ENCODE measurements around the gene PEX10. TPM values are rescaled to one million over a fixed set of nuclear protein-coding genes. Genes with fewer than 3 reads are reported as not detected.

PEX10 gene
- total RNA-seq, 1 donor = 34.7 TPM

GRCh38 chr1:2402420-2402819 is 9.9 kb downstream of the PEX10 start:
- Histone ChIP-seq H4K20me1 (ENCODE audit: insufficient read depth, low read length) (peaks cover 32% of the 10 kb centered on the region), H3K4me2 (ENCODE audit: insufficient read depth, low read length) (no peak overlapping the region), H3K79me2 (ENCODE audit: insufficient read depth, low read length) (peaks cover 57% of the 10 kb centered on the region), H3K9me3 (ENCODE audit: low read depth, low read length) (no peaks in the 10 kb centered on the region), H3K36me3 (ENCODE audit: insufficient read depth, low read length) (peaks cover 78% of the 10 kb centered on the region), H2AFZ (ENCODE audit: low read length) (no peak overlapping the region), H3K4me3 (ENCODE audit: insufficient read depth, low read length) (no peak overlapping the region), H3K27ac (ENCODE audit: low read depth, low read length) (no peak overlapping the region), H3K27me3 (ENCODE audit: insufficient read depth, low read length) (no peaks in the 10 kb centered on the region), H3K4me1 (ENCODE audit: insufficient read depth, low read length) (peaks cover 7% of the 10 kb centered on the region)
- no peak for DNase-seq (ENCODE audit: insufficient read length, low spot score, missing footprints)
- TF ChIP-seq CTCF (IDR thresholded peaks at IDR 0.05; ENCODE audit: extremely low read depth, low read depth, low read length) = no peak

DNA sequence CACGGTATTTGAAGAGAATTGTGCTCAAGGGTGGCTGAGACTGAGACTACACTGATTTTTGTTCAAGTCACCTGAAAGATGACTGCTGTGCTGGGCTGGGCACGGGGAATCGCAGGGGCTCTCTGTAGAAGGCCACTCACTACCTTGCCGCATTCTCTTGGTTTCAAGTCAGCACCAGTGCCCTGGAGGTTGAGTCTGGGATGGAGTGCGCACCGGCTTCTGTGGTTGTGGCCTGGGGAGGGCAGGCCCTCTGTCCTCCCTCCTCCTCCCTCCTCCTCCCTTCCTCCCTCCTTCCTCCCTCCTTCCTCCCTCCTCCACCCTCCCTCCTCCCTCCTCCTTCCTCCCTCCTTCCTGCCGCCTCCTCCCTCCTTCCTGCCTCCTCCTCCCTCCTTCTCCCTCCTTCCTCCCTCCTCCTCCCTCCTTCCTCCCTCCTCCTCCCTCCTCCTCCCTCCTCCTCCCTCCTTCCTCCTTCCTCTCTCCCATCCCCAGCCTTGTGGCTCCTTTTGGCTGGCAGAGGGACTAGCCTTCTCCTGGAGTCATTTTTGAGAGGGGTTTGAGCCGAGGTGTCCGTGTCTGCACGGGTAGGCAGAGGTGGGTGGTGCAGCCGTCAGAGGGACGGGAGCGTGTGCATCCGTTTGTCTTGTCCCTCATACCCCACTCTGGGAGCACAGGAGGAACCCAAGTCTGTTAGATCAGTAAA is 11.3 kb downstream of the PEX10 start:
- no peak overlapping the region for H3K4me3 ChIP-seq (ENCODE audit: insufficient read depth, low read length)
- peaks cover 7% of the 10 kb centered on the region for H3K4me1 ChIP-seq (ENCODE audit: insufficient read depth, low read length)
- no peak for TF ChIP-seq CTCF (IDR thresholded peaks at IDR 0.05; ENCODE audit: extremely low read depth, low read depth, low read length)
- no peak overlapping the region for H3K27ac ChIP-seq (ENCODE audit: low read depth, low read length)
- H4K20me1 ChIP-seq (ENCODE audit: insufficient read depth, low read length) = peaks cover 41% of the 10 kb centered on the region
- peak; percentile 70 for DNase-seq (ENCODE audit: insufficient read length, low spot score, missing footprints)
- H3K36me3 ChIP-seq (ENCODE audit: insufficient read depth, low read length) = peaks cover 89% of the 10 kb centered on the region
- H3K27me3 ChIP-seq (ENCODE audit: insufficient read depth, low read length) = no peaks in the 10 kb centered on the region
- no peak overlapping the region for H3K4me2 ChIP-seq (ENCODE audit: insufficient read depth, low read length)
- H3K9me3 ChIP-seq (ENCODE audit: low read depth, low read length) = no peaks in the 10 kb centered on the region
- H2AFZ ChIP-seq (ENCODE audit: low read length) = no peak overlapping the region
- H3K79me2 ChIP-seq (ENCODE audit: insufficient read depth, low read length) = peaks cover 69% of the 10 kb centered on the region

DNA sequence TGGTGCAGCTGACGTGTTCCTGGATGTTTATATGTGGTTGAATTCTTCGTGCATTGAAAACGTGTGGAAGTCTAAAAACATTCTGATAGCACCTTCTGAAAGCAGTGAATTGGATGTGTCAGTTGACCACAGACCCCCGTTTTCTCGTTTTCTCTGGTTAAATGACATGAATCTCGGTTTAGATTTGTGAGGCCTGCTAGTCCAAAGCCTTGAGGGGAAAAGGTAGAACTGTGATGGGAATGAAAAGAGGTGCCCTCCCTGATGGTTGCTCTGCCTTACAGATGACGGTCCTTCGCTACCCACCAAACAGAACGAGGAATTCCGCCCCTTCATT is 11.8 kb downstream of the PEX10 start:
- TF ChIP-seq CTCF (IDR thresholded peaks at IDR 0.05; ENCODE audit: extremely low read depth, low read depth, low read length) = no peak
- peaks cover 42% of the 10 kb centered on the region for H4K20me1 ChIP-seq (ENCODE audit: insufficient read depth, low read length)
- peaks cover 5% of the 10 kb centered on the region for H3K4me1 ChIP-seq (ENCODE audit: insufficient read depth, low read length)
- no peak for DNase-seq (ENCODE audit: insufficient read length, low spot score, missing footprints)
- H3K79me2 ChIP-seq (ENCODE audit: insufficient read depth, low read length) = peaks cover 74% of the 10 kb centered on the region
- no peaks in the 10 kb centered on the region for H3K27me3 ChIP-seq (ENCODE audit: insufficient read depth, low read length)
- H2AFZ ChIP-seq (ENCODE audit: low read length) = no peak overlapping the region
- no peak overlapping the region for H3K4me2 ChIP-seq (ENCODE audit: insufficient read depth, low read length)
- H3K4me3 ChIP-seq (ENCODE audit: insufficient read depth, low read length) = no peak overlapping the region
- no peaks in the 10 kb centered on the region for H3K9me3 ChIP-seq (ENCODE audit: low read depth, low read length)
- no peak overlapping the region for H3K27ac ChIP-seq (ENCODE audit: low read depth, low read length)
- peaks cover 94% of the 10 kb centered on the region for H3K36me3 ChIP-seq (ENCODE audit: insufficient read depth, low read length)

DNA sequence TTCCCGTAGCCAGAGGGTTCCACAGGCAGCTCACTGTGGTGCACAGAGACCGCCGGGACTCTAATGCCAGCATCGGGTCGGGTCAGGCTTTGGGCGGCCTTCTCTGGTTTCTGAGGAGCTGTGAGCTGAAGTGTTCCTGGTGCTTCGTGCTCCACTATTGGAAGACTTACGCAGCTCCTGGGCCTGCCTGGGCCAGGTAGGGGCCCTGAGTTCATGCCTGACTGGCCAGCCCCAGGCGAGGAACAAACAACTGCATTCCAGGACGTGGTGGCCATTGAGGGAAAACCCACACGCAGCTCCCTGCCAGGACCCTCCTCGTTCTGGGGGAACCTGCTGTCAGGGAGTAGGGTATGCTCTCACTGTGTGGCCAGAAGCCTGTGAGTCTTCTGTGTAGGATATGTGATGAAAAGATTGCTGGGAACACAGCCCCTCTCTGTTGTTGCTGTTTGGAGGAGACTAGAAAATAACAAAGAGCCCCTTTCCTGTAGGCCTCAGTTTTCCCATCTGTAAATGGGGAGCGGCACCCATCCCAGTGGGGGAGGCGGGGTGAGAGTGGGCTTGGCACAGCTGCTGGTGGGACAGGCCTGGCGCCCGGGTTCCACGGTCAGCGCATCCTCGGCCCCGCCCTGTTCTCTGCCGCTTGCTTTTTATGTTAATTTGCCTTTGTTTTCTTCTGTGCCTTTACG is 12.3 kb downstream of the PEX10 start:
- peak; percentile 52 for DNase-seq (ENCODE audit: insufficient read length, low spot score, missing footprints)
- H3K9me3 ChIP-seq (ENCODE audit: low read depth, low read length) = no peaks in the 10 kb centered on the region
- TF ChIP-seq CTCF (IDR thresholded peaks at IDR 0.05; ENCODE audit: extremely low read depth, low read depth, low read length) = no peak
- H3K4me1 ChIP-seq (ENCODE audit: insufficient read depth, low read length) = no peaks in the 10 kb centered on the region
- no peaks in the 10 kb centered on the region for H3K27me3 ChIP-seq (ENCODE audit: insufficient read depth, low read length)
- H2AFZ ChIP-seq (ENCODE audit: low read length) = no peak overlapping the region
- H3K4me3 ChIP-seq (ENCODE audit: insufficient read depth, low read length) = no peak overlapping the region
- peaks cover 44% of the 10 kb centered on the region for H4K20me1 ChIP-seq (ENCODE audit: insufficient read depth, low read length)
- peaks cover 94% of the 10 kb centered on the region for H3K36me3 ChIP-seq (ENCODE audit: insufficient read depth, low read length)
- H3K27ac ChIP-seq (ENCODE audit: low read depth, low read length) = no peak overlapping the region
- peaks cover 80% of the 10 kb centered on the region for H3K79me2 ChIP-seq (ENCODE audit: insufficient read depth, low read length)
- H3K4me2 ChIP-seq (ENCODE audit: insufficient read depth, low read length) = no peak overlapping the region
